H9 (cell line): ENCODE results near the gene BORCS8. TPM values are rescaled to one million over a fixed set of nuclear protein-coding genes. Genes with fewer than 3 reads are reported as not detected.

ENCODE experiments used
- DNase-seq: peaks from one replicate; pipeline ENCODE4 v3.0.0-alpha.2; 2017
- H2AFZ ChIP-seq: one replicate; pipeline ENCODE4 v1.6.1; 2013; ENCODE audit warnings: mild to moderate bottlenecking, low read length, control low read depth, moderate library complexity
- H2AK5ac ChIP-seq: 2 replicates; pipeline ENCODE4 v1.6.1; 2013; ENCODE audit warnings: low read length, control low read depth, mixed read lengths; ENCODE audit not compliant: insufficient read length
- H2BK120ac ChIP-seq: one replicate; pipeline ENCODE4 v1.6.1; 2013; ENCODE audit warnings: low read depth, mild to moderate bottlenecking, low read length, control low read depth, inconsistent platforms; ENCODE audit not compliant: poor library complexity, severe bottlenecking
- H2BK12ac ChIP-seq: 2 replicates; pipeline ENCODE4 v1.6.1; 2013; ENCODE audit warnings: low read length, control low read depth, mixed read lengths, low read depth; ENCODE audit not compliant: insufficient read length
- H2BK15ac ChIP-seq: 2 replicates; pipeline ENCODE4 v1.6.1; 2013; ENCODE audit warnings: low read depth, low read length, control low read depth
- H2BK20ac ChIP-seq: one replicate; pipeline ENCODE4 v1.6.1; 2013; ENCODE audit warnings: low read depth, mild to moderate bottlenecking, low read length, control low read depth, inconsistent platforms; ENCODE audit not compliant: poor library complexity, severe bottlenecking
- H2BK5ac ChIP-seq: 2 replicates; pipeline ENCODE4 v1.6.1; 2013; ENCODE audit warnings: low read length, control low read depth, mixed read lengths; ENCODE audit not compliant: insufficient read length
- H3K14ac ChIP-seq: 2 replicates; pipeline ENCODE4 v1.6.1; 2013; ENCODE audit warnings: low read length, control low read depth; ENCODE audit not compliant: insufficient read depth
- H3K18ac ChIP-seq: 2 replicates; pipeline ENCODE4 v1.6.1; 2013; ENCODE audit warnings: low read depth, mild to moderate bottlenecking, mixed read lengths, low read length, control low read depth; ENCODE audit not compliant: insufficient read length
- H3K23ac ChIP-seq: 2 replicates; pipeline ENCODE4 v1.6.1; 2013; ENCODE audit warnings: low read length, control low read depth, mixed read lengths, low read depth; ENCODE audit not compliant: insufficient read length
- H3K23me2 ChIP-seq: 2 replicates; pipeline ENCODE4 v1.6.1; 2013; ENCODE audit warnings: low read depth, mild to moderate bottlenecking, mixed read lengths, low read length, control low read depth; ENCODE audit not compliant: insufficient read length, poor library complexity, severe bottlenecking
- H3K27ac ChIP-seq: 2 replicates; pipeline ENCODE4 v1.5.1; 2013; ENCODE audit warnings: low read length, control low read depth, mixed read lengths, low read depth; ENCODE audit not compliant: insufficient read length
- H3K27me3 ChIP-seq: 2 replicates; pipeline ENCODE4 v1.6.1; 2013; ENCODE audit warnings: low read length, control low read depth, inconsistent platforms; ENCODE audit not compliant: insufficient read depth
- H3K4ac ChIP-seq: 2 replicates; pipeline ENCODE4 v1.6.1; 2013; ENCODE audit warnings: low read depth, mild to moderate bottlenecking, control low read depth, inconsistent platforms, low read length, moderate library complexity
- H3K4me1 ChIP-seq: 2 replicates; pipeline ENCODE4 v1.6.1; 2013; ENCODE audit warnings: low read length, control low read depth, inconsistent platforms; ENCODE audit not compliant: insufficient read depth
- H3K4me2 ChIP-seq: 2 replicates; pipeline ENCODE4 v1.6.1; 2013; ENCODE audit warnings: low read length, control low read depth, mixed read lengths; ENCODE audit not compliant: insufficient read length, insufficient read depth
- H3K56ac ChIP-seq: 2 replicates; pipeline ENCODE4 v1.6.1; 2013; ENCODE audit warnings: low read depth, mild to moderate bottlenecking, mixed read lengths, low read length, control low read depth; ENCODE audit not compliant: insufficient read length
- H3K79me1 ChIP-seq: 2 replicates; pipeline ENCODE4 v1.6.1; 2013; ENCODE audit warnings: low read depth, mild to moderate bottlenecking, moderate library complexity, low read length, control low read depth, inconsistent platforms; ENCODE audit not compliant: insufficient read depth, poor library complexity, severe bottlenecking
- H3K79me2 ChIP-seq: 2 replicates; pipeline ENCODE4 v1.6.1; 2013; ENCODE audit warnings: low read length, control low read depth, inconsistent platforms; ENCODE audit not compliant: insufficient read depth
- H3K9ac ChIP-seq: 2 replicates; pipeline ENCODE4 v1.6.1; 2013; ENCODE audit warnings: low read length, control low read depth, mixed read lengths; ENCODE audit not compliant: insufficient read length; ENCODE audit errors: extremely low read depth
- H3K9me3 ChIP-seq: one replicate; pipeline ENCODE4 v1.6.1; 2013; ENCODE audit warnings: low read depth, low read length, inconsistent platforms; ENCODE audit not compliant: control insufficient read depth
- H3T11ph ChIP-seq: one replicate; pipeline ENCODE4 v1.6.1; 2013; ENCODE audit warnings: mild to moderate bottlenecking, low read length, control low read depth, inconsistent platforms
- H4K20me1 ChIP-seq: one replicate; pipeline ENCODE4 v1.6.1; 2013; ENCODE audit not compliant: control insufficient read depth, insufficient read length, insufficient read depth
- H4K5ac ChIP-seq: 2 replicates; pipeline ENCODE4 v1.6.1; 2013; ENCODE audit warnings: low read depth, mild to moderate bottlenecking, mixed read lengths, low read length, control low read depth; ENCODE audit not compliant: insufficient read length
- H4K8ac ChIP-seq: replicated peaks from 2 replicates; pipeline ENCODE4 v1.6.1; 2013; ENCODE audit warnings: low read length, control low read depth, mixed read lengths, low read depth; ENCODE audit not compliant: insufficient read length
- H4K91ac ChIP-seq: 2 replicates; pipeline ENCODE4 v1.6.1; 2013; ENCODE audit warnings: low read depth, mild to moderate bottlenecking, moderate library complexity, mixed read lengths, low read length, control low read depth; ENCODE audit not compliant: insufficient read length
- H3K27ac Mint-ChIP-seq, 3 experiments: 2 replicates in 2 of 3; 3 replicates in 1 of 3; pipeline ENCODE4 v1.8.0; 2020 to 2021; ENCODE audit warnings: mixed read lengths in 3 of 3, mild to moderate bottlenecking in 1 of 3, moderate library complexity in 1 of 3
- H3K27me3 Mint-ChIP-seq: 2 replicates; pipeline ENCODE4 v1.8.0; 2021; ENCODE audit warnings: low read depth, mild to moderate bottlenecking, moderate library complexity, mixed read lengths
- H3K36me3 Mint-ChIP-seq, 3 experiments: 2 replicates in 2 of 3; 3 replicates in 1 of 3; pipeline ENCODE4 v1.8.0; 2020 to 2021; ENCODE audit warnings: low read depth in 3 of 3, mixed read lengths in 3 of 3; ENCODE audit not compliant: insufficient read depth in 1 of 3
- H3K4me1 Mint-ChIP-seq, 2 experiments: 2 replicates each; pipeline ENCODE4 v1.8.0; 2020; ENCODE audit warnings: mixed read lengths in 2 of 2
- H3K4me3 Mint-ChIP-seq, 2 experiments: 2 replicates in 1 of 2; 3 replicates in 1 of 2; pipeline ENCODE4 v1.8.0; 2020 to 2021; ENCODE audit warnings: mild to moderate bottlenecking in 2 of 2, mixed read lengths in 2 of 2, moderate library complexity in 1 of 2
- H3K9me3 Mint-ChIP-seq, 2 experiments: 2 replicates in 1 of 2; 3 replicates in 1 of 2; pipeline ENCODE4 v1.8.0; 2020; ENCODE audit warnings: mild to moderate bottlenecking in 2 of 2, mixed read lengths in 2 of 2, moderate library complexity in 1 of 2
- CTCF ChIP-seq: fragments of 200-600 bp; sonication (generic); conservative IDR thresholded peaks from 3 replicates; pipeline ENCODE4 v1.8.0; 2021; ENCODE audit warnings: antibody characterized with exemption, mild to moderate bottlenecking
- total RNA-seq: library from RNA; stranded (reverse); gene quantifications from 2 replicates; pipeline ENCODE4 v1.2.1, GENCODE V29; 2021

Gene BORCS8
- total RNA-seq, 1 experiment from 2014 or later = 20.4 TPM

GRCh38 chr19:19236173-19236572, 44.2 kb upstream of the BORCS8 start:
- H2AFZ ChIP-seq = no peak overlapping the region
- no peak overlapping the region for H3T11ph ChIP-seq
- no peak overlapping the region for H2BK12ac ChIP-seq
- no peak overlapping the region for H3K4ac ChIP-seq
- H3K56ac ChIP-seq = no peak overlapping the region
- no peak for DNase-seq
- H3K4me2 ChIP-seq = no peak overlapping the region
- H3K27me3 ChIP-seq = no peaks in the 10 kb centered on the region
- Mint-ChIP-seq H3K36me3 (peaks cover 0 to 7% (median 5%) of the 10 kb centered on the region in 3 experiments; a peak in 3 of 7 replicates), H3K27ac (no peak overlapping the region), H3K4me1 (0 out of 4 replicates have a peak, but pooled peaks cover 0 to 3% of the 10 kb centered on the region in 2 experiments), H3K4me3 (no peak overlapping the region), H3K9me3 (peaks cover 22 to 26% of the 10 kb centered on the region in 2 experiments), H3K27me3 (peaks cover 65% of the 10 kb centered on the region)
- no peak overlapping the region for H4K8ac ChIP-seq
- H2BK5ac ChIP-seq = no peak overlapping the region
- no peaks in the 10 kb centered on the region for H4K20me1 ChIP-seq
- H3K79me1 ChIP-seq = no peaks in the 10 kb centered on the region
- H2BK120ac ChIP-seq = no peak overlapping the region
- H3K9me3 ChIP-seq = peaks cover 4% of the 10 kb centered on the region
- H2BK15ac ChIP-seq = no peak overlapping the region
- no peak for TF ChIP-seq CTCF
- no peak overlapping the region for H3K23ac ChIP-seq
- no peak overlapping the region for H3K9ac ChIP-seq
- no peak overlapping the region for H2AK5ac ChIP-seq
- H3K79me2 ChIP-seq = no peaks in the 10 kb centered on the region
- H3K23me2 ChIP-seq = no peaks in the 10 kb centered on the region
- no peak overlapping the region for H3K27ac ChIP-seq
- H3K18ac ChIP-seq = no peak overlapping the region
- H2BK20ac ChIP-seq = no peak overlapping the region
- H3K4me1 ChIP-seq = no peaks in the 10 kb centered on the region
- H4K5ac ChIP-seq = no peak overlapping the region
- no peak overlapping the region for H3K14ac ChIP-seq
- H4K91ac ChIP-seq = no peak overlapping the region
